GDM1 (cell line): ENCODE measurements around the gene SKA3.

Experiments used
- DNase-seq: peaks from one replicate; lab custom pipeline; 2025; lab: John Stamatoyannopoulos, UW

The SKA3 gene

GRCh38 chr13:21111546-21111945, 64.8 kb downstream of the SKA3 start:
- no peak for DNase-seq

GRCh38 chr13:21109168-21109567, 67.2 kb downstream of the SKA3 start:
- no peak for DNase-seq

GRCh38 chr13:21106089-21106488, 70.3 kb downstream of the SKA3 start:
- DNase-seq, result no peak

GRCh38 chr13:21104199-21105019, 71.9 kb downstream of the SKA3 start:
- no peak for DNase-seq
